BE2C (cell line): ENCODE data around the gene HDAC4.

Source experiments
- DNase-seq: peaks from one replicate; pipeline ENCODE4 v3.0.0-alpha.2; 2020
- H3K27me3 ChIP-seq: fragments of 250-450 bp; sonication (Bioruptor Pico); 2 replicates; pipeline ENCODE4 v1.5.1; 2020; ENCODE audit warnings: mild to moderate bottlenecking
- H3K36me3 ChIP-seq: fragments of 250-450 bp; sonication (Bioruptor Pico); 2 replicates; pipeline ENCODE4 v1.5.1; 2020; ENCODE audit warnings: mild to moderate bottlenecking
- H3K4me1 ChIP-seq: fragments of 250-450 bp; sonication (Bioruptor Pico); 2 replicates; pipeline ENCODE4 v1.5.1; 2020
- H3K4me3 ChIP-seq: 2 replicates; pipeline ENCODE4 v1.5.1; 2011; ENCODE audit warnings: low read depth, low read length
- H3K9me3 ChIP-seq: fragments of 250-450 bp; sonication (Bioruptor Pico); 2 replicates; pipeline ENCODE4 v1.5.1; 2020
- TF ChIP-seq, protein P1 (sequence below): IDR thresholded peaks from 2 replicates; pipeline ENCODE4 v1.5.1; 2012; ENCODE audit warnings: mild to moderate bottlenecking, low read depth, low read length

HDAC4 gene

GRCh38 chr2:239006622-239007285 is 394.1 kb downstream of the HDAC4 start:
- no peaks in the 10 kb centered on the region for H3K4me1 ChIP-seq
- no peak for DNase-seq
- no peak overlapping the region for H3K4me3 ChIP-seq
- no peaks in the 10 kb centered on the region for H3K9me3 ChIP-seq
- TF ChIP-seq, protein P1, sequence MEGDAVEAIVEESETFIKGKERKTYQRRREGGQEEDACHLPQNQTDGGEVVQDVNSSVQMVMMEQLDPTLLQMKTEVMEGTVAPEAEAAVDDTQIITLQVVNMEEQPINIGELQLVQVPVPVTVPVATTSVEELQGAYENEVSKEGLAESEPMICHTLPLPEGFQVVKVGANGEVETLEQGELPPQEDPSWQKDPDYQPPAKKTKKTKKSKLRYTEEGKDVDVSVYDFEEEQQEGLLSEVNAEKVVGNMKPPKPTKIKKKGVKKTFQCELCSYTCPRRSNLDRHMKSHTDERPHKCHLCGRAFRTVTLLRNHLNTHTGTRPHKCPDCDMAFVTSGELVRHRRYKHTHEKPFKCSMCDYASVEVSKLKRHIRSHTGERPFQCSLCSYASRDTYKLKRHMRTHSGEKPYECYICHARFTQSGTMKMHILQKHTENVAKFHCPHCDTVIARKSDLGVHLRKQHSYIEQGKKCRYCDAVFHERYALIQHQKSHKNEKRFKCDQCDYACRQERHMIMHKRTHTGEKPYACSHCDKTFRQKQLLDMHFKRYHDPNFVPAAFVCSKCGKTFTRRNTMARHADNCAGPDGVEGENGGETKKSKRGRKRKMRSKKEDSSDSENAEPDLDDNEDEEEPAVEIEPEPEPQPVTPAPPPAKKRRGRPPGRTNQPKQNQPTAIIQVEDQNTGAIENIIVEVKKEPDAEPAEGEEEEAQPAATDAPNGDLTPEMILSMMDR = no peak
- no peaks in the 10 kb centered on the region for H3K36me3 ChIP-seq
- H3K27me3 ChIP-seq = peaks cover 95% of the 10 kb centered on the region

- H3K27me3 ChIP-seq = peaks cover 83% of the 10 kb centered on the region
- H3K4me1 ChIP-seq = no peaks in the 10 kb centered on the region
- TF ChIP-seq, protein P1 = no peak
- H3K9me3 ChIP-seq = no peaks in the 10 kb centered on the region
- no peak overlapping the region for H3K4me3 ChIP-seq
- no peak for DNase-seq
- no peaks in the 10 kb centered on the region for H3K36me3 ChIP-seq
Measured at GRCh38 chr2:239005586-239005985, 395.2 kb downstream of the HDAC4 start.

DNA sequence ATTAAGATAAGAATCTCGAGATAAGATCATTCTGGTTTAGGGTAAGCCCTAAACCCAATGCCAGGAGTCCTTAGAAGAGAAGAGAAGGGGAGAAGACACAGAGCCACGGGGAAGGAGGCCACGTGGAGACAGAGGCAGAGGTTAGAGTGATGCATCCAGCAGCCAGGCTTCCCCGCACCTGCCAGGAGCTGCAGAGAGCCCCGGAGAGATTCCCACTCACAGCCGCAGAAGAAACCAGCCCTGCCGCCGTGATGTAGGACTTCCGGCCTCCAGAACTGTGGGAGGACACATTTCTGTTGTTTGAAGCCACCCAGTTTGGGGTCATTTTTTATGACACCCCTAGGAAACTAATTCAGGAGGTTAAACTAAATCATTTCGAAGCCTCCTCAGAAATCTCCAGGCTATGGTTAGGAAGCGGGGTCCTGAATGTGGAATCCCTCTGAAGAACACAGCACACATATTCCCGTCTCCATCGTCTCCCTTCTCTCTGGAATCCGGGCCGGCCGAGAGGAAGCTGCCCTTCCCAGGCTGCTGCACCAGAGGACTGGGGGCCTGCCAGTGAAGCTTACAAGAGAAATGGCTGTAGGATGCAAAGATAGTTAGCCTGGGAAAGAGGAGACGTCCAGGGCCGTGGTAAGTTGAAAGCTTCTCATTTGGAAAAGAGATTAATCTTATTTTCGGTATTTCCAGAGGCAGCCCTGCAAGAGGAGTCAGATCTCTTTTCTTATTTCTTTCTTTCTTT is 396.4 kb downstream of the HDAC4 start:
- peaks cover 71% of the 10 kb centered on the region for H3K27me3 ChIP-seq
- H3K36me3 ChIP-seq = no peaks in the 10 kb centered on the region
- no peaks in the 10 kb centered on the region for H3K4me1 ChIP-seq
- DNase-seq = no peak
- H3K9me3 ChIP-seq = no peaks in the 10 kb centered on the region
- no peak overlapping the region for H3K4me3 ChIP-seq
- TF ChIP-seq, protein P1 = no peak

DNA sequence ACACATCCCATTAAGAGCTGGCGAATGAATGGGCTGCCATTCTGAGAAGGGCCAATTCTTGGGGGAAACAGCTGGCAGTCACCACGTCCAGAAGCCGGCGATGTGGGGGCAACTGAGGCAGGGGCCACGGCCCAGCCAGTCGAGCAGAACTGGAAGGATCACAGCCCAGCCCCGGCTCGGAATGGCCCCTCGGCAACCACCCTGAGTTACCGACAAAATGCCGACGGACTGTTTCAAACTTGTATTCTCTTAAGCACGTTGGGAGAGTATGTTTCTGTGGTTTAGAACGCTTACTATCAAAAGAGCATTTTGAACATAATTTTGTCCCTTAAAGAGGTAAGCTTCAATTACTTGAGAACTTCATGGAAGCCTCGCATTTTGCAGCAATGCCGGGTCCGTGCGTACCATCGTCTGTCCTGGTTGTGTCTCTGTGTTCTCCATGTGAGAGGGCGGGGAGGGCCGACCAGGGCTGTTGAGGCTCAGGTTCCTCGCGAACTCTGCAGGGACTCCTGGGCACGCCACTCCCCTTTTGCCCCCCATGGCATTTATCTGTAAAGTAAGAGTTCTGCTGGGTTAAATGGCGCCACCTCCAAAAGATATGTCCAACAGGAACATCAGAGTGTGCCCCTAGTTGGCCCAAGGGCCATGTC is 397.1 kb downstream of the HDAC4 start:
- Histone ChIP-seq H3K4me1 (no peaks in the 10 kb centered on the region), H3K4me3 (no peak overlapping the region), H3K27me3 (peaks cover 64% of the 10 kb centered on the region), H3K36me3 (no peaks in the 10 kb centered on the region), H3K9me3 (no peaks in the 10 kb centered on the region)
- DNase-seq = no peak
- TF ChIP-seq, protein P1 = no peak

DNA sequence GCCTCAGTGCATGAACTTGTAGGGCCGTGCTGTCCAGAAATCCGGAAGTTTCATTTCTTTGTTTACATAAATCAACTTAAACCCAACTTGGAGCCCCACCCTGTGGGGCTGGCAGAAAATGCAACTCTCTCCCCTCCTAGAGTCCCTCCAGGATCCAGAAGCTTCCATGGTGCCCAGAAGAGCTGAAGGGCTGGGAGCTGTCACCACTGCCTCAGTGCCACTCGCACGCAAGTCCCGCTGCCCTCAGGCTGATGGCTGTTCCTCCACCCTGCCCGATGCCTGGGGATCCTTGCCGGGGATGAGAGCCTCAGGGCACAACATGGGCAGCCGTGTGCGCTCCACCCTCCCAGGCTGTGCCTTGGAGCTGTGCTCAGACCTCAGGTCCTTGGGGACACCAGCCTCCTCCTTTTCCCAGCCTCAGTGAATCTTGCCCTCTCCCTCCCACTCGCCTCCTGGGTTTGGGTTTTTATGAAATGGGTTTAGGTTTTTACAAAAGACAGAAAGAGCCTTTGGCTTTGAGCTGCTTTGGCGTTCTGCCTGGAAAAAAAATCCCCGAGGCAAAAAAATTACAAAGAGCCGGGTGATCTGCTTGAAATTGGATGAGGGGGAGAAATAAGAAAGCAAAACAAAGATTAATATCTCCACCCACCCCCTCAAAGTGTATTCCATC is 397.7 kb downstream of the HDAC4 start:
- TF ChIP-seq, protein P1 = no peak
- peaks cover 58% of the 10 kb centered on the region for H3K27me3 ChIP-seq
- no peaks in the 10 kb centered on the region for H3K36me3 ChIP-seq
- no peak overlapping the region for H3K4me3 ChIP-seq
- DNase-seq = no peak
- H3K9me3 ChIP-seq = no peaks in the 10 kb centered on the region
- no peaks in the 10 kb centered on the region for H3K4me1 ChIP-seq
